Measurements from ENCODE around the gene DISC1.

DNA sequence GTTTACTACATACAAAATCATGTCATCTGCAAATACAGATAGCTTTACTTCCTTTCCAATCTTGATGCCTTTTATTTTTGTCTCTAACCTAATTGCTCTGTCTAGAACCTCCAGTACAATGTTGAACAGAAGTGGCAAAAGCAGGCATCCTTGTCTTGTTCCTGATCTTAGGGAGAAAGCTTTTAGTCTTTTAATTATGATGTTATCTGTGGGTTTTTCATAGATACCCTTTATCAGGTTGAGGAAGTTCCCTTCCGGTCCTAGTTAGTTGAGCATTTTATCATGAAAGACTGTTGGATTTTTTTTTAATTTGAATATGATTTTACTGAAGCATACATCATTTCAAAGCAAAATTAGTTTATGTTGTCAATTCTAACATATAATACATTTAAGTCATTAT is 45.7 kb upstream of the DISC1 start:
- TF ChIP-seq, protein P1, sequence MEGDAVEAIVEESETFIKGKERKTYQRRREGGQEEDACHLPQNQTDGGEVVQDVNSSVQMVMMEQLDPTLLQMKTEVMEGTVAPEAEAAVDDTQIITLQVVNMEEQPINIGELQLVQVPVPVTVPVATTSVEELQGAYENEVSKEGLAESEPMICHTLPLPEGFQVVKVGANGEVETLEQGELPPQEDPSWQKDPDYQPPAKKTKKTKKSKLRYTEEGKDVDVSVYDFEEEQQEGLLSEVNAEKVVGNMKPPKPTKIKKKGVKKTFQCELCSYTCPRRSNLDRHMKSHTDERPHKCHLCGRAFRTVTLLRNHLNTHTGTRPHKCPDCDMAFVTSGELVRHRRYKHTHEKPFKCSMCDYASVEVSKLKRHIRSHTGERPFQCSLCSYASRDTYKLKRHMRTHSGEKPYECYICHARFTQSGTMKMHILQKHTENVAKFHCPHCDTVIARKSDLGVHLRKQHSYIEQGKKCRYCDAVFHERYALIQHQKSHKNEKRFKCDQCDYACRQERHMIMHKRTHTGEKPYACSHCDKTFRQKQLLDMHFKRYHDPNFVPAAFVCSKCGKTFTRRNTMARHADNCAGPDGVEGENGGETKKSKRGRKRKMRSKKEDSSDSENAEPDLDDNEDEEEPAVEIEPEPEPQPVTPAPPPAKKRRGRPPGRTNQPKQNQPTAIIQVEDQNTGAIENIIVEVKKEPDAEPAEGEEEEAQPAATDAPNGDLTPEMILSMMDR (IDR thresholded peaks at IDR 0.05) = no peak
- no peak for TF ChIP-seq POLR2A (IDR thresholded peaks at IDR 0.05)
